ENCODE data around the gene SLC6A2. TPM values are rescaled to one million over a fixed set of nuclear protein-coding genes. Genes with fewer than 3 reads are reported as not detected.

The SLC6A2 gene
- total RNA-seq, 1 donor from 2014 or later, result not detected

- TF ChIP-seq, protein P1, sequence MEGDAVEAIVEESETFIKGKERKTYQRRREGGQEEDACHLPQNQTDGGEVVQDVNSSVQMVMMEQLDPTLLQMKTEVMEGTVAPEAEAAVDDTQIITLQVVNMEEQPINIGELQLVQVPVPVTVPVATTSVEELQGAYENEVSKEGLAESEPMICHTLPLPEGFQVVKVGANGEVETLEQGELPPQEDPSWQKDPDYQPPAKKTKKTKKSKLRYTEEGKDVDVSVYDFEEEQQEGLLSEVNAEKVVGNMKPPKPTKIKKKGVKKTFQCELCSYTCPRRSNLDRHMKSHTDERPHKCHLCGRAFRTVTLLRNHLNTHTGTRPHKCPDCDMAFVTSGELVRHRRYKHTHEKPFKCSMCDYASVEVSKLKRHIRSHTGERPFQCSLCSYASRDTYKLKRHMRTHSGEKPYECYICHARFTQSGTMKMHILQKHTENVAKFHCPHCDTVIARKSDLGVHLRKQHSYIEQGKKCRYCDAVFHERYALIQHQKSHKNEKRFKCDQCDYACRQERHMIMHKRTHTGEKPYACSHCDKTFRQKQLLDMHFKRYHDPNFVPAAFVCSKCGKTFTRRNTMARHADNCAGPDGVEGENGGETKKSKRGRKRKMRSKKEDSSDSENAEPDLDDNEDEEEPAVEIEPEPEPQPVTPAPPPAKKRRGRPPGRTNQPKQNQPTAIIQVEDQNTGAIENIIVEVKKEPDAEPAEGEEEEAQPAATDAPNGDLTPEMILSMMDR (IDR thresholded peaks at IDR 0.05; ENCODE audit: partially characterized antibody, unreplicated experiment), result no peak
- Mint-ChIP-seq H3K4me1 (ENCODE audit: low read depth, unreplicated experiment) (peaks cover 2% of the 10 kb centered on the region), H3K36me3 (ENCODE audit: unreplicated experiment) (no peaks in the 10 kb centered on the region), H3K27me3 (ENCODE audit: unreplicated experiment) (peaks cover 15% of the 10 kb centered on the region), H3K9me3 (ENCODE audit: unreplicated experiment) (peaks cover 7% of the 10 kb centered on the region), H3K4me3 (ENCODE audit: unreplicated experiment) (no peak overlapping the region), H3K27ac (ENCODE audit: unreplicated experiment) (no peak overlapping the region)
- DNase-seq, result no peak
These were observed 2.7 kb upstream of the SLC6A2 start for GRCh38 chr16:55653106-55653505.

DNA sequence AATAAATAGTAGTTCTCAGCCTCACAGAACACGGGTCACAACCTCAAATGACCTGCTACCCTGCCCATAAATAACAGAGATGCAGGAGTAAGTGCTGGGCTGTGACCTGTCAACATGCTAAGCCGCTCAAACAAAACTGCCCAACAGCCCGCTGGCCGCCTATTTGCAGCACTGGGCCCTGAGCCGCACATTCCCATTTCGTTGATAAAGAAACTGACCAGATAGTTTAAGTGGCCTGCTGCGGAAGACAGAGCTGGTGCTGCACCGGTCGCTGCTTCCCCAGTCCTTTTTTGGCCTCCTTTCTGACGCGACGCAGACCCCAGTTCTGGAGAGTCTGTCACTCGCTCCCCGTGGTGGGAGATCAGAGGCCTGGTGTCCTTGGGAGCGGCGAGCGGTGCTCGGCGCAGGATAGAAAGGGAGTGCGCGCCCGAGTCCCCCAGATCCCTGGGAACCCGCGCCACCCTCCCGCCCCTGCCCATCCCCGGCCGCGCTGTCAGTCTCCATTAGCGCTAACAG, 349 bp upstream of the SLC6A2 start:
- Mint-ChIP-seq H3K36me3 (ENCODE audit: unreplicated experiment) (no peaks in the 10 kb centered on the region), H3K27me3 (ENCODE audit: unreplicated experiment) (peaks cover 27% of the 10 kb centered on the region), H3K4me1 (ENCODE audit: low read depth, unreplicated experiment) (peaks cover 2% of the 10 kb centered on the region), H3K27ac (ENCODE audit: unreplicated experiment) (no peak overlapping the region), H3K4me3 (ENCODE audit: unreplicated experiment) (no peak overlapping the region), H3K9me3 (ENCODE audit: unreplicated experiment) (peaks cover 7% of the 10 kb centered on the region)
- TF ChIP-seq, protein P1 (IDR thresholded peaks at IDR 0.05; ENCODE audit: partially characterized antibody, unreplicated experiment), result no peak
- DNase-seq, result no peak

- H3K4me1 Mint-ChIP-seq (ENCODE audit: low read depth, unreplicated experiment), result peaks cover 2% of the 10 kb centered on the region
- DNase-seq, result peak; percentile 36
- H3K36me3 Mint-ChIP-seq (ENCODE audit: unreplicated experiment), result no peaks in the 10 kb centered on the region
- H3K27ac Mint-ChIP-seq (ENCODE audit: unreplicated experiment), result no peak overlapping the region
- peak overlapping the region; percentile 81 for H3K4me3 Mint-ChIP-seq (ENCODE audit: unreplicated experiment)
- TF ChIP-seq, protein P1 (IDR thresholded peaks at IDR 0.05; ENCODE audit: partially characterized antibody, unreplicated experiment), result no peak
- H3K27me3 Mint-ChIP-seq (ENCODE audit: unreplicated experiment), result peaks cover 25% of the 10 kb centered on the region
- peaks cover 5% of the 10 kb centered on the region for H3K9me3 Mint-ChIP-seq (ENCODE audit: unreplicated experiment)
These were observed 904 bp downstream of the SLC6A2 start for GRCh38 chr16:55656691-55657092.

GRCh38 chr16:55657616-55658015, 1.8 kb downstream of the SLC6A2 start:
- H3K27ac Mint-ChIP-seq (ENCODE audit: unreplicated experiment), result no peak overlapping the region

DNA sequence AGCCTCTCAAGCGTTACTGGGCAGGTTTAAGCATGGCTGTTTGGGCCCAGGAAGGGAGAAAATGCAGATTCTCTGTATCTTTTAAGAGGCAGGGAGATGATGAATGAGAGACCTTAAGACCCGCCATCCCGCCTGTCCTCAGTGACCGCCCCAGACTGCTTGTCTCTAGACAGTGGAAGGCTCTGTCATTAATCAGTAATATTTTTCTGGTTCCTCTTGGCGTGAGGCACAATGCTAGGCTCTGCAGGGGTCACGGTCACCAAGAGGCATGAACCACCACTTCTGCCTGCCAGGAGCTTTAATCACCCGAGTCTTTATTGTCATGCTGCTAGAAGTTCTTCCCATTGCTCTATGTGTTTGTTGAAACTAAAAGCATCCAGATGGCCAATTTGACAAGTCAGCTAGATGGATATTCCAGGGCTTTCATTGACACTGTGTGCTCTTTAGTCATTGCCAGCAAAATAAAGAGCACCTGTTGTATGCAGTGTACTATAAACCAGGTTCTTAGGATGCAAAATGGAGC, 3.2 kb downstream of the SLC6A2 start:
- Mint-ChIP-seq H3K36me3 (ENCODE audit: unreplicated experiment) (peaks cover 5% of the 10 kb centered on the region), H3K27me3 (ENCODE audit: unreplicated experiment) (peaks cover 25% of the 10 kb centered on the region), H3K27ac (ENCODE audit: unreplicated experiment) (no peak overlapping the region), H3K9me3 (ENCODE audit: unreplicated experiment) (peaks cover 5% of the 10 kb centered on the region), H3K4me3 (ENCODE audit: unreplicated experiment) (no peak overlapping the region), H3K4me1 (ENCODE audit: low read depth, unreplicated experiment) (peaks cover 2% of the 10 kb centered on the region)
- no peak for DNase-seq
- TF ChIP-seq, protein P1 (IDR thresholded peaks at IDR 0.05; ENCODE audit: partially characterized antibody, unreplicated experiment), result no peak

More at GRCh38 chr16:55657616-55658015, 1.8 kb downstream of the SLC6A2 start:
- no peak for DNase-seq
- peaks cover 25% of the 10 kb centered on the region for H3K27me3 Mint-ChIP-seq (ENCODE audit: unreplicated experiment)
- H3K4me1 Mint-ChIP-seq (ENCODE audit: low read depth, unreplicated experiment), result peaks cover 2% of the 10 kb centered on the region
- TF ChIP-seq, protein P1 (IDR thresholded peaks at IDR 0.05; ENCODE audit: partially characterized antibody, unreplicated experiment), result no peak
- no peaks in the 10 kb centered on the region for H3K36me3 Mint-ChIP-seq (ENCODE audit: unreplicated experiment)
- peaks cover 5% of the 10 kb centered on the region for H3K9me3 Mint-ChIP-seq (ENCODE audit: unreplicated experiment)
- no peak overlapping the region for H3K4me3 Mint-ChIP-seq (ENCODE audit: unreplicated experiment)
